ENCODE results near the gene WNK4. TPM values are rescaled to one million over a fixed set of nuclear protein-coding genes. Genes with fewer than 3 reads are reported as not detected.
A peak's percentile ranks its signal among the peaks of the same experiment; 100 is the strongest.

Gene WNK4
- total RNA-seq, 1 donor from 2014 or later: not detected

DNA sequence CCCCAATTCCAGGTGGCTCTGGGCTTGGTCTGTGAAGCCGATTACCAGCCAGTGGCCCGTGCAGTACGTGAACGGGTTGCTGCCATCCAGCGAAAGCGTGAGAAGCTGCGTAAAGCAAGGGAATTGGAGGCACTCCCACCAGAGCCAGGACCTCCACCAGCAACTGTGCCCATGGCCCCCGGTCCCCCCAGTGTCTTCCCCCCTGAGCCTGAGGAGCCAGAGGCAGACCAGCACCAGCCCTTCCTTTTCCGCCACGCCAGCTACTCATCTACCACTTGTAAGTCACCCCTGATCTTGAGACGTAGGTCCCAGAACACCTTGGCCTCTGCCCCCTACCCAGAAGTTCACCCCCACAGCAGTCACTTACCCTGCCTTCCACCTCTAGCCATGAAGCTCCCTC is 6.9 kb downstream of the WNK4 start:
- DNase-seq (ENCODE audit: missing footprints) (no peak), ATAC-seq (no peak)
- intact Hi-C loops (cut with DNase I): no loop called here

GRCh38 chr17:42791948-42792347 is 11.5 kb downstream of the WNK4 start:
- DNase-seq (ENCODE audit: missing footprints): no peak
- ATAC-seq: no peak
- intact Hi-C loops (cut with DNase I): no loop called here

- intact Hi-C loops (cut with DNase I): no loop called here
- DNase-seq (ENCODE audit: missing footprints) (no peak), ATAC-seq (no peak)
Observed at GRCh38 chr17:42792545-42792944, 12.1 kb downstream of the WNK4 start.

- ATAC-seq: no peak
- intact Hi-C loops (cut with DNase I): no loop called here
- no peak for DNase-seq (ENCODE audit: missing footprints)
Observed at GRCh38 chr17:42795061-42795460, 14.7 kb downstream of the WNK4 start.

DNA sequence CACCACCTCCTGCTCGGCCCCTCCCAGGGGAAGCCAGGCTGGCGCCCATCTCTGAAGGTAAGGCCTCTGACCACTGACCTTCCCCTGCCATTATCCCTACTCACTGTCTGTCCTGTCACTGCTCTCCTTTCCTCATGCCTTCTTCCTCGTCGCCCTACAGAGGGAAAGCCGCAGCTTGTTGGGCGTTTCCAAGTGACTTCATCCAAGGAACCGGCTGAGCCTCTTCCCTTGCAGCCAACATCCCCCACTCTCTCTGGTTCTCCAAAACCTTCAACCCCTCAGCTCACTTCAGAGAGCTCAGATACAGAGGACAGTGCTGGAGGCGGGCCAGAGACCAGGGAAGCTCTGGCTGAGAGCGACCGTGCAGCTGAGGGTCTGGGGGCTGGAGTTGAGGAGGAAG is 15.1 kb downstream of the WNK4 start:
- intact Hi-C loops (cut with DNase I): no loop called here
- DNase-seq (ENCODE audit: missing footprints) (no peak), ATAC-seq (no peak)

DNA sequence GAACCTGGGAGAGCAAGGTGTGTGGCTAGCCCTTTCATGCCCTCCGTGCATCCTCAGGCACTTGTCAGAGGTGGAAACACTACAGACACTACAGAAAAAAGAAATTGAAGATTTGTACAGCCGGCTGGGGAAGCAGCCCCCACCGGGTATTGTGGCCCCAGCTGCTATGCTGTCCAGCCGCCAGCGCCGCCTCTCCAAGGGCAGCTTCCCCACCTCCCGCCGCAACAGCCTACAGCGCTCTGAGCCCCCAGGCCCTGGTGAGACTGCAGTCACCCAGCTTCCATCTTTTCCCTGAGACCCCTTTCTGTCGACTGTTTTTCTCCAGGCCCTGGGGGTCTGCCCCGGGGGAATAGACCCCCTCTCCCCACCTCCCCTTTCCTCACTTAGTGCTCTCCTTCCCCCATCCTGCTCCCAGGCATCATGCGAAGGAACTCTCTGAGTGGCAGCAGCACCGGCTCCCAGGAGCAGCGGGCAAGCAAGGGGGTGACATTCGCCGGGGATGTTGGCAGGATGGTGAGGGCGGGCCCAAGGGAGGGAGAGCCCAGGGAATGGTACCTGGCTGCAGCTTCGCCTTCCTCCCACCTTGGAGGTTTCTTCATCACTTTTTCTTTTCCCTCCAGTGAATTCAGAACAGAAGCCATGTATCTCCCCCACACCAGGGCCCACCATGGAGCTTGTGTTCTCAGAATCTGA is 15.8 kb downstream of the WNK4 start:
- no peak for ATAC-seq
- no peak for DNase-seq (ENCODE audit: missing footprints)

DNA sequence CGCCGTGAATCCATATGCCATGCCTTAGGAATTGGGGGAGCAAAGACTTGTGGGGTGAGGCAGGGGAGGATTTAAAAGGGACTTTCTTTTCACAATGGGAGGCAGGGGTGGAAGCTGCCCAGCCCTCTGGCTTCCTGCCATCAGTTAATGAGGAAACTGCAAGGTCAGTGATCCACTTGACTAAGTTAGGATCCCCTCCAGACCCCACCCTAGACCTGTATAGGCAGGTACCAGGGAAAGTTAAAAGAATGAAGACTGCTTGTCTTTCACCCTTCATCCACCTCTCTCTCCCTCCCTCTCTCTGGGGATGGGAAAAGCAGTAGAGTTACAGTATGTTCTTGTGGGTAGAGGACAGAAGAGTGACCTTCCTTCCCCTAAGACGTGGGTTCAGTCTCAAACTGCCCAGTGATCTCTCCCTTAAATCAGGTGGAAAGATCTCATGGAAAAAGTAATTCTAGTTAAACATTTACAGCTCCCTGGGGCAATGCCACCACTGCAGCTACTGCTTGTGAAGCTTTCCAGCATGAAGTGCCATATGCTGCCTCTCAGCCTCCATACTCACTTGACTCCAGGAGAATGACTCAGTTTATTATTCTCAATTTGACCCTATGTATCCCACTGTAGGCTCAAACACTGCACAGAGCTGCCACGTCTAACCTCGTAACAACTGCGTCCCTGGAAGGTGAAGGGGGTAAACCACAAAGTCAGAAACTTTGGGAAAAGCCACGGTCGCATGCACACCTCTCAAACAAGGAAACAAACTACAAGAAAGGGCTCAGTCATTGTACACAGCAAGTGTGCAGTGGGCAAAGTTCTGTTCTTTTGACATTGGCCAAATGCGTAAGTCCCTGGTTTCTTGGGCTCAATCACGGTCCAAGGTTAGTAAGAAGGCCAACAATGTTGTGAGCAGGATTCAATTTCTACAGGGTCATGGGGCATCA is 16.9 kb downstream of the WNK4 start:
- ATAC-seq (no peak), DNase-seq (ENCODE audit: missing footprints) (no peak)
- intact Hi-C loops (cut with DNase I): no loop called here

More for the DNA sequence above, 15.8 kb downstream of the WNK4 start:
- intact Hi-C loops (cut with DNase I): no loop called here

DNA sequence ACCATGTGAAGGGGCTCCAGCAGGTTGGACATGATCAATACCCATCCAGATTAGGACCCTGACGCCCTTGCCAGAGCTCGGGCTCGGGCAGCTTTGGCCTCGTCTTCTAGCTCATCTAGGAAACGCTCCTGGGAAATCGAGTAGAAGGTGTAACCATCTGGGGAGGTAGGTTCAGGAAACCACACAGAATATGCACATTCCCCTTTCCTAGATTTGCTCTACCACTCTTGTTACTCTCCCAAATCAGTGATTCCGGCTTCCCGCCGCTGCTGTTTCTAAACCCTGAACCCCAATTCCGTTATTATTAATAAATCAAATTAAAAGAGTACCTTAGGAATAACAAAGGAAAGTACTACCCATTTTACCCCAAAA is 17.6 kb downstream of the WNK4 start:
- no peak for ATAC-seq

GRCh38 chr17:42798383-42799380 is 18.3 kb downstream of the WNK4 start, which contains the start of the genes CNTD1 and COA3:
TSS of gene CNTD1 (plus strand) at chr17:42798861. CDS start at chr17:42799068, 207 bp downstream.
TSS of gene COA3 (minus strand) at chr17:42798704. CDS start at chr17:42798681, 23 bp downstream.
- ATAC-seq (peak; percentile 97), DNase-seq (ENCODE audit: missing footprints) (peak; percentile 95)
- intact Hi-C loops (cut with DNase I): no loop called here

More for the DNA sequence above, 17.6 kb downstream of the WNK4 start:
- DNase-seq (ENCODE audit: missing footprints): no peak
- intact Hi-C loops (cut with DNase I): no loop called here

GRCh38 chr17:42803074-42803883 is 22.9 kb downstream of the WNK4 start:
- DNase-seq (ENCODE audit: missing footprints): no peak
- intact Hi-C loops (cut with DNase I): no loop called here
- no peak for ATAC-seq

DNA sequence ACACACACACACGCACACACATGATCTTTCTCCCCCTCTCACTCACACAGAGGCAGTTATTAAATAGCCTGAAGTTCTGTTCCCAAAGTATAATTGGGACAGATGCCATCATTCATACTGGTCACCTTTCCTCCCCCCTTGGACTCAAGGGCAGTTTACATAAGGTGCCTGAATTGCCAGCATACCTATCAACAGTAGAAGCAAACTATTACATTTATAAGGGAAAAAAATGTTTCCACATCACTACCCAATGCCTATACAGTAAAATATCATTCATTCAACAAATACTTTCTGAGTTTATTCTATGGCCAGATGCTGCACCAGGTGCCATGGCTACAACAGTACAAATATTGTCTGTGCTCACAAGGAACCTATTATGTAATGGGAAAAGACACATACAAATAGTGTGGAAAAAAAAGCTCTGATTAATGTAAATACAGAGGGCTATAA is 24.5 kb downstream of the WNK4 start:
- no peak for ATAC-seq
- intact Hi-C loops (cut with DNase I): no loop called here
- DNase-seq (ENCODE audit: missing footprints): no peak

DNA sequence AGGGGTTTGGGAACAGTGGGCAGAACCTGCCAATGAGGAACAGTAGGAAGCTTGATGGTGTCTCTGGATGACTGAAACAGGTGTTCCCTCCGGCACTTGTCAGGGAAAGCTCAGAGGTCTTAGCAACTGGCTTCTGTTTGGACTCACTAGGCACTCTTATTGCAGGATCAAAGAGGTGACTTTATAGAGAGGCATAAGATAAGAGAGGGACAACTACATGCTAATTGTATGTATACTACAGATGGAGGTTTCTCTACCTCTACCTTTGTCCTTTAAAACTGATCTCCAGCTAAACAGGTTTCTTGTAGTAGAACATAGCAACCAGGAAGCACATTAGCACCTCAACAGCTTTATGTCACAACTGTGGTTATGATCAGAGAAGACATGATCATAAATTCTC is 25.8 kb downstream of the WNK4 start:
- no peak for DNase-seq (ENCODE audit: missing footprints)
- intact Hi-C loops (cut with DNase I): no loop called here
- no peak for ATAC-seq

GRCh38 chr17:42809250-42809649 is 28.8 kb downstream of the WNK4 start:
- DNase-seq (ENCODE audit: missing footprints) (no peak), ATAC-seq (peak; percentile 76)
- intact Hi-C loops (cut with DNase I): no loop called here

- ATAC-seq (no peak), DNase-seq (ENCODE audit: missing footprints) (no peak)
- intact Hi-C loops (cut with DNase I): no loop called here
Observed at GRCh38 chr17:42814633-42815399, 34.4 kb downstream of the WNK4 start.

GRCh38 chr17:42817866-42818265 is 37.5 kb downstream of the WNK4 start:
- ATAC-seq: no peak
- DNase-seq (ENCODE audit: missing footprints): no peak
- intact Hi-C loops (cut with DNase I): no loop called here

DNA sequence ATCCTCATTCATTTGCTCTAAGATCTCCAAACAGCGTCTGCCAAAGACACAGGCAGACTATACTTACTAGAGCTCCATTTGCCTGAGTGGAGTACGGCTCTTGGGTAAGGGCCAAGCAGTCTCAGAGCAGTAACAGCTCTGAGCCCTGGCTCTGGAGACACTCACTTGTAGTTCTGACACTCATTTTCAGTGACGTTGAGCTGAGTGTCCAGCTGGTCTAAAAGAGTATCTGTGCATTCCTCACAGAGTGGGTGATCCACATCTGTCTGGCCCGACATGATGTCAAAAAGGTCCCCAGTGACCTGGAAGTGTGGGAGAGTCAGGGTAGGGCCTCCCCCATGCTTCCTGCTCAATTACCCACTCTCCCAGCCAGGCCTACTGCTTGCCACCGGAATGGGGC is 38.0 kb downstream of the WNK4 start:
- no peak for ATAC-seq
- no peak for DNase-seq (ENCODE audit: missing footprints)
- intact Hi-C loops (cut with DNase I): no loop called here

- intact Hi-C loops (cut with DNase I): loop anchor here (10.0 kb wide), 2 partner anchors 45 to 245 kb away; partner anchors contain the start of genes PSMC3IP and VPS25
- no peak for DNase-seq (ENCODE audit: missing footprints)
- no peak for ATAC-seq
Observed at GRCh38 chr17:42819939-42820535, 39.6 kb downstream of the WNK4 start.
